GM12878 (cell line): ENCODE results near the gene CLNK. TPM values are rescaled to one million over a fixed set of nuclear protein-coding genes. Genes with fewer than 3 reads are reported as not detected.

ENCODE experiments used
- ATAC-seq: fragments of 200-7000 bp; cut with Tn5 transposase; 3 replicates; pipeline ENCODE4 v1.9.1; 2020; ENCODE audit warnings: mild to moderate bottlenecking, moderate library complexity
- BruUV-seq: library from RNA; stranded (reverse); fragments of 400-500 nt; replicated peaks from 2 replicates; lab custom pipeline; 2021; lab: Mats Ljungman, UMichigan
- CTCF ChIA-PET: fragments of 300-600 bp; sonication (Branson Sonifier 250); formaldehyde crosslinking; extraction: SDS; loops from one replicate; lab custom pipeline; 2021; ENCODE audit warnings: inconsistent platforms; lab: Yijun Ruan, JAX
- POLR2A ChIA-PET: fragments of 350-600 bp; formaldehyde crosslinking; extraction: SDS; loops from one replicate; lab custom pipeline; 2021; ENCODE audit warnings: inconsistent platforms; lab: Charles Lee
- RAD21 ChIA-PET: fragments of 300-600 bp; sonication (Branson Sonifier 250); formaldehyde crosslinking; loops from one replicate; lab custom pipeline; 2023; ENCODE audit warnings: antibody characterized with exemption; ENCODE audit not compliant: unreplicated experiment; lab: Charles Lee
- SMC1A ChIA-PET: fragments of 300-600 bp; sonication (Branson Sonifier 250); formaldehyde crosslinking; loops from one replicate; lab custom pipeline; 2023; ENCODE audit not compliant: unreplicated experiment, uncharacterized antibody; lab: Charles Lee
- DNase-seq: peaks from one replicate; pipeline ENCODE4 v3.0.0-alpha.2; 2011; ENCODE audit warnings: low read depth, low spot score
- FAIRE-seq: peaks from 3 replicates; lab custom pipeline; 2011; peaks lifted over from hg19 to GRCh38; lab: Jason Lieb, UNC
- H2AFZ ChIP-seq: 2 replicates; pipeline ENCODE4 v1.6.0; 2011; ENCODE audit warnings: low read depth, low read length, control low read depth; ENCODE audit not compliant: control insufficient read depth
- H3K27ac ChIP-seq: 2 replicates; pipeline ENCODE4 v1.5.1; 2011; ENCODE audit warnings: control low read depth; ENCODE audit not compliant: control insufficient read depth, insufficient read depth
- H3K27me3 ChIP-seq, 2 experiments: replicated peaks in 1 of 2; 2 replicates each; pipeline versions ENCODE4 v1.6.0 to v1.6.1; 2011; ENCODE audit warnings: low read length in 1 of 2; ENCODE audit not compliant: control insufficient read depth in 2 of 2, insufficient read depth in 2 of 2
- H3K36me3 ChIP-seq, 2 experiments: 2 replicates each; pipeline ENCODE4 v1.5.1; 2011; ENCODE audit warnings: low read length in 1 of 2; ENCODE audit not compliant: control insufficient read depth in 2 of 2, insufficient read depth in 2 of 2
- H3K4me1 ChIP-seq: 2 replicates; pipeline ENCODE4 v1.6.1; 2011; ENCODE audit warnings: mild to moderate bottlenecking, low read length, moderate library complexity, mixed read lengths; ENCODE audit not compliant: control insufficient read depth, insufficient read depth
- H3K4me2 ChIP-seq: 2 replicates; pipeline ENCODE4 v1.6.0; 2011; ENCODE audit warnings: control low read depth; ENCODE audit not compliant: control insufficient read depth, insufficient read depth
- H3K4me3 ChIP-seq: fragments of 200-600 bp; sonication (generic); 2 replicates; pipeline ENCODE4 v1.5.1; 2016
- H3K79me2 ChIP-seq: 2 replicates; pipeline ENCODE4 v1.6.0; 2011; ENCODE audit warnings: low read length; ENCODE audit not compliant: control insufficient read depth, insufficient read depth
- H3K9ac ChIP-seq: 2 replicates; pipeline ENCODE4 v1.8.0; 2011; ENCODE audit warnings: low read length, control low read depth, mixed read lengths; ENCODE audit not compliant: control insufficient read depth, insufficient read depth
- H3K9me3 ChIP-seq: replicated peaks from 3 replicates; pipeline ENCODE4 v1.5.1; 2011; ENCODE audit warnings: mild to moderate bottlenecking, low read length; ENCODE audit not compliant: control insufficient read depth, insufficient read depth
- H4K20me1 ChIP-seq: 2 replicates; pipeline ENCODE4 v1.6.0; 2011; ENCODE audit not compliant: control insufficient read depth, insufficient read depth
- ETV6 ChIP-seq, 2 experiments: fragments of 450-650 bp in 1 of 2; IDR thresholded peaks in 1 of 2; conservative IDR thresholded peaks in 1 of 2; 2 replicates each; pipeline ENCODE4 v1.6.1; 2014; ENCODE audit warnings: antibody characterized with exemption in 1 of 2, borderline replicate concordance in 1 of 2, low read depth in 1 of 2, mild to moderate bottlenecking in 1 of 2, moderate library complexity in 1 of 2
- GABPA ChIP-seq: IDR thresholded peaks from 2 replicates; pipeline ENCODE4 v1.6.1; 2014; ENCODE audit warnings: antibody characterized with exemption, low read depth, mild to moderate bottlenecking, inconsistent platforms
- HDAC6 ChIP-seq: fragments of 200-600 bp; sonication (generic); IDR thresholded peaks from one replicate; pipeline ENCODE4 v1.8.0; 2017; ENCODE audit warnings: antibody characterized with exemption; ENCODE audit not compliant: unreplicated experiment
- JUNB ChIP-seq: IDR thresholded peaks from 2 replicates; pipeline ENCODE4 v1.6.1; 2016; ENCODE audit warnings: antibody characterized with exemption, mild to moderate bottlenecking
- MTA2 ChIP-seq: fragments of 450-650 bp; IDR thresholded peaks from 2 replicates; pipeline ENCODE4 v1.6.1; 2016; ENCODE audit warnings: low read depth, mild to moderate bottlenecking, moderate library complexity
- SMAD1 ChIP-seq: fragments of 450-650 bp; IDR thresholded peaks from 2 replicates; pipeline ENCODE4 v1.6.1; 2018; ENCODE audit warnings: mild to moderate bottlenecking, low read depth; ENCODE audit not compliant: partially characterized antibody
- SMARCA5 ChIP-seq: fragments of 450-650 bp; IDR thresholded peaks from 2 replicates; pipeline ENCODE4 v1.6.1; 2017; ENCODE audit warnings: mild to moderate bottlenecking
- TBL1XR1 ChIP-seq: IDR thresholded peaks from 2 replicates; pipeline ENCODE4 v1.6.1; 2012; ENCODE audit warnings: low read depth, low read length, improper control_type of control experiment
- YBX1 ChIP-seq: fragments of 450-650 bp; IDR thresholded peaks from 2 replicates; pipeline ENCODE4 v1.6.1; 2016; ENCODE audit warnings: antibody characterized with exemption
- ZNF24 ChIP-seq: fragments of 450-650 bp; IDR thresholded peaks from 2 replicates; pipeline ENCODE4 v1.6.1; 2017; ENCODE audit warnings: antibody characterized with exemption, mild to moderate bottlenecking
- WGBS: methylation state at CpG from one replicate; pipeline ENCODE4 v1.1.6; 2016; ENCODE audit warnings: low lambda C conversion rate; ENCODE audit not compliant: insufficient replicate concordance, insufficient coverage; ENCODE audit errors: missing lambda C conversion rate; 5-methylcytosine and 5-hydroxymethylcytosine counted together
- in situ Hi-C: fragments of 300-500 bp; cut with MboI; formaldehyde crosslinking; loops from 9 replicates; pipeline ENCODE4 v1.14.3; 2018; ENCODE audit warnings: mixed read lengths
- intact Hi-C: fragments of 100-400 bp; cut with micrococcal nuclease; formaldehyde crosslinking; loops from one replicate; pipeline ENCODE4 v1.14.2; 2022; ENCODE audit not compliant: unreplicated experiment
- polyA plus RNA-seq, 11 experiments: library from polyadenylated mRNA; depleted of rRNA in 4 of 11; unstranded in 6 of 11; stranded (reverse) in 5 of 11; fragments of >200 nt; fragmentation: Nextera tagmentation in 4 of 11; fragmentation: Illumina TruSeq in 1 of 11; extraction: Ambion mirVana in 4 of 11; extraction: Trizol in 1 of 11; gene quantifications; 1 replicate in 1 of 11; 2 replicates in 10 of 11; pipeline versions ENCODE4 v1.2.1 to v1.2.3, GENCODE V29; 2011 to 2016; ENCODE audit warnings: inconsistent platforms in 2 of 11, missing spikeins in 2 of 11, low read depth in 1 of 11
- total RNA-seq, 4 experiments: library from RNA; depleted of rRNA in 3 of 4; stranded (reverse); fragments of >200 nt in 3 of 4; fragmentation: Illumina TruSeq in 1 of 4; extraction: Trizol in 1 of 4; gene quantifications; 2 replicates each; pipeline versions ENCODE4 v1.2.1 to v1.2.3, GENCODE V29; 2013 to 2021
- TF ChIP-seq, protein P1 (sequence below): fragments of 450-650 bp; IDR thresholded peaks from 2 replicates; pipeline ENCODE4 v1.6.1; 2018; ENCODE audit warnings: mild to moderate bottlenecking, low read depth, moderate library complexity; ENCODE audit not compliant: partially characterized antibody

CLNK gene
- total and polyA plus RNA-seq, 10 of the 15 experiments (the other 5 are each of a cell fraction or from before 2014, with no cell fraction given): 2.1 to 14.3 (median 2.7) TPM

- no peaks in the 10 kb centered on the region for H3K4me1 ChIP-seq
- no peak overlapping the region for H3K27ac ChIP-seq
- peaks cover 11% of the 10 kb centered on the region for H3K79me2 ChIP-seq
- ChIA-PET POLR2A (no interaction called here), CTCF (no interaction called here), SMC1A (no interaction called here), RAD21 (no interaction called here)
- DNase-seq (no peak), FAIRE-seq (no peak), ATAC-seq (no peak)
- no peaks in the 10 kb centered on the region for H3K9me3 ChIP-seq
- 82% methylated on average over 5 of the region's 6 CpGs for WGBS
- peaks cover 1 to 4% of the 10 kb centered on the region in 2 experiments; a peak in 1 of 4 replicates for H3K36me3 ChIP-seq
- H3K9ac ChIP-seq: no peak overlapping the region
- no peak overlapping the region for H2AFZ ChIP-seq
- no peaks in the 10 kb centered on the region; the same call in 1 of the 2 replicates for H4K20me1 ChIP-seq
- BruUV-seq: no TSS peak
- intact Hi-C loops: loop anchor here (10.0 kb wide), 1 partner anchor 970 kb away; the partner anchor contains the start of gene HS3ST1
- TF ChIP-seq SMAD1: no peak
- TF ChIP-seq, protein P1, sequence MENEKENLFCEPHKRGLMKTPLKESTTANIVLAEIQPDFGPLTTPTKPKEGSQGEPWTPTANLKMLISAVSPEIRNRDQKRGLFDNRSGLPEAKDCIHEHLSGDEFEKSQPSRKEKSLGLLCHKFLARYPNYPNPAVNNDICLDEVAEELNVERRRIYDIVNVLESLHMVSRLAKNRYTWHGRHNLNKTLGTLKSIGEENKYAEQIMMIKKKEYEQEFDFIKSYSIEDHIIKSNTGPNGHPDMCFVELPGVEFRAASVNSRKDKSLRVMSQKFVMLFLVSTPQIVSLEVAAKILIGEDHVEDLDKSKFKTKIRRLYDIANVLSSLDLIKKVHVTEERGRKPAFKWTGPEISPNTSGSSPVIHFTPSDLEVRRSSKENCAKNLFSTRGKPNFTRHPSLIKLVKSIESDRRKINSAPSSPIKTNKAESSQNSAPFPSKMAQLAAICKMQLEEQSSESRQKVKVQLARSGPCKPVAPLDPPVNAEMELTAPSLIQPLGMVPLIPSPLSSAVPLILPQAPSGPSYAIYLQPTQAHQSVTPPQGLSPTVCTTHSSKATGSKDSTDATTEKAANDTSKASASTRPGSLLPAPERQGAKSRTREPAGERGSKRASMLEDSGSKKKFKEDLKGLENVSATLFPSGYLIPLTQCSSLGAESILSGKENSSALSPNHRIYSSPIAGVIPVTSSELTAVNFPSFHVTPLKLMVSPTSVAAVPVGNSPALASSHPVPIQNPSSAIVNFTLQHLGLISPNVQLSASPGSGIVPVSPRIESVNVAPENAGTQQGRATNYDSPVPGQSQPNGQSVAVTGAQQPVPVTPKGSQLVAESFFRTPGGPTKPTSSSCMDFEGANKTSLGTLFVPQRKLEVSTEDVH: no peak
- TF ChIP-seq TBL1XR1: no peak
- TF ChIP-seq ZNF24: no peak
- TF ChIP-seq HDAC6: no peak
- no peak for TF ChIP-seq SMARCA5
- no peak for TF ChIP-seq YBX1
- no peak for TF ChIP-seq MTA2
- no peak for TF ChIP-seq GABPA
- TF ChIP-seq ETV6 (conservative IDR thresholded peaks at IDR 0.05 in 1 of 2, IDR thresholded peaks at IDR 0.05 in 1 of 2; ENCODE audit: borderline replicate concordance in 1 of 2, low read depth in 1 of 2): no peak
- TF ChIP-seq JUNB: no peak
- H3K4me3 ChIP-seq: no peak overlapping the region
- in situ Hi-C loops: no loop called here
- H3K4me2 ChIP-seq: 0 out of 2 replicates have a peak overlapping the region, but pooled peaks have one; percentile 3
- no peaks in the 10 kb centered on the region for H3K27me3 ChIP-seq
These were observed 229.8 kb downstream of the CLNK start for GRCh38 chr4:10454726-10455125.
